Measurements from ENCODE around the gene VPS37C. TPM values are rescaled to one million over a fixed set of nuclear protein-coding genes. Genes with fewer than 3 reads are reported as not detected.

The VPS37C gene
- total RNA-seq, 1 donor from 2014 or later = 29.1 TPM

- Mint-ChIP-seq H3K9me3 (peaks cover 9% of the 10 kb centered on the region), H3K36me3 (peaks cover 10% of the 10 kb centered on the region), H3K27me3 (ENCODE audit: low read depth) (no peaks in the 10 kb centered on the region), H3K4me1 (peaks cover 69% of the 10 kb centered on the region), H3K27ac (peak overlapping the region; percentile 83), H3K4me3 (peak overlapping the region; percentile 28)
- DNase-seq (ENCODE audit: low spot score in 2 of 2, unreplicated experiment in 2 of 2) = no peak
- no peak for TF ChIP-seq CTCF (IDR thresholded peaks at IDR 0.05; ENCODE audit: unreplicated experiment)
Observed at GRCh38 chr11:61149624-61150615, 11.3 kb downstream of the VPS37C start.

GRCh38 chr11:61147791-61148620, 13.2 kb downstream of the VPS37C start:
- TF ChIP-seq CTCF (IDR thresholded peaks at IDR 0.05; ENCODE audit: unreplicated experiment) = no peak
- Mint-ChIP-seq H3K27ac (peak overlapping the region; percentile 81), H3K4me1 (peaks cover 57% of the 10 kb centered on the region), H3K9me3 (no peaks in the 10 kb centered on the region), H3K36me3 (no peaks in the 10 kb centered on the region), H3K4me3 (no peak overlapping the region), H3K27me3 (ENCODE audit: low read depth) (no peaks in the 10 kb centered on the region)
- DNase-seq (ENCODE audit: low spot score in 2 of 2, unreplicated experiment in 2 of 2) = no peak

- peaks cover 50% of the 10 kb centered on the region for H3K4me1 Mint-ChIP-seq
- H3K27ac Mint-ChIP-seq = no peak overlapping the region
- H3K4me3 Mint-ChIP-seq = no peak overlapping the region
- TF ChIP-seq CTCF (IDR thresholded peaks at IDR 0.05; ENCODE audit: unreplicated experiment) = no peak
- no peaks in the 10 kb centered on the region for H3K27me3 Mint-ChIP-seq (ENCODE audit: low read depth)
- H3K9me3 Mint-ChIP-seq = no peaks in the 10 kb centered on the region
- DNase-seq (ENCODE audit: low spot score in 2 of 2, unreplicated experiment in 2 of 2) = no peak
- H3K36me3 Mint-ChIP-seq = no peaks in the 10 kb centered on the region
Observed at GRCh38 chr11:61147271-61147670, 14.0 kb downstream of the VPS37C start.

- H3K36me3 Mint-ChIP-seq = no peaks in the 10 kb centered on the region
- no peak overlapping the region for H3K4me3 Mint-ChIP-seq
- H3K27me3 Mint-ChIP-seq (ENCODE audit: low read depth) = no peaks in the 10 kb centered on the region
Observed at GRCh38 chr11:61146416-61146815, 14.8 kb downstream of the VPS37C start.

More at GRCh38 chr11:61146416-61146815, 14.8 kb downstream of the VPS37C start:
- no peak for DNase-seq (ENCODE audit: low spot score in 2 of 2, unreplicated experiment in 2 of 2)
- H3K4me1 Mint-ChIP-seq = peaks cover 41% of the 10 kb centered on the region
- no peaks in the 10 kb centered on the region for H3K9me3 Mint-ChIP-seq
- no peak for TF ChIP-seq CTCF (IDR thresholded peaks at IDR 0.05; ENCODE audit: unreplicated experiment)
- no peak overlapping the region for H3K27ac Mint-ChIP-seq

All from mesothelial cell of epicardium (in vitro differentiated cells).